OCI-LY1 (cell line): ENCODE data around the gene EN1.

Experiments used
- EZH2 ChIP-seq: fragments of 200-600 bp; sonication (generic), shearing (Covaris generic); IDR thresholded peaks from 2 replicates; pipeline ENCODE4 v1.8.0; 2017; ENCODE audit warnings: borderline replicate concordance, mixed run types, mild to moderate bottlenecking, antibody characterized with exemption, low read length, moderate library complexity, mixed read lengths
- TF ChIP-seq, protein P1 (sequence below): fragments of 200-600 bp; sonication (generic), shearing (Covaris generic); IDR thresholded peaks from 2 replicates; pipeline ENCODE4 v1.5.1; 2017; ENCODE audit warnings: mild to moderate bottlenecking, antibody characterized with exemption, low read length, moderate library complexity, mixed read lengths

DNA sequence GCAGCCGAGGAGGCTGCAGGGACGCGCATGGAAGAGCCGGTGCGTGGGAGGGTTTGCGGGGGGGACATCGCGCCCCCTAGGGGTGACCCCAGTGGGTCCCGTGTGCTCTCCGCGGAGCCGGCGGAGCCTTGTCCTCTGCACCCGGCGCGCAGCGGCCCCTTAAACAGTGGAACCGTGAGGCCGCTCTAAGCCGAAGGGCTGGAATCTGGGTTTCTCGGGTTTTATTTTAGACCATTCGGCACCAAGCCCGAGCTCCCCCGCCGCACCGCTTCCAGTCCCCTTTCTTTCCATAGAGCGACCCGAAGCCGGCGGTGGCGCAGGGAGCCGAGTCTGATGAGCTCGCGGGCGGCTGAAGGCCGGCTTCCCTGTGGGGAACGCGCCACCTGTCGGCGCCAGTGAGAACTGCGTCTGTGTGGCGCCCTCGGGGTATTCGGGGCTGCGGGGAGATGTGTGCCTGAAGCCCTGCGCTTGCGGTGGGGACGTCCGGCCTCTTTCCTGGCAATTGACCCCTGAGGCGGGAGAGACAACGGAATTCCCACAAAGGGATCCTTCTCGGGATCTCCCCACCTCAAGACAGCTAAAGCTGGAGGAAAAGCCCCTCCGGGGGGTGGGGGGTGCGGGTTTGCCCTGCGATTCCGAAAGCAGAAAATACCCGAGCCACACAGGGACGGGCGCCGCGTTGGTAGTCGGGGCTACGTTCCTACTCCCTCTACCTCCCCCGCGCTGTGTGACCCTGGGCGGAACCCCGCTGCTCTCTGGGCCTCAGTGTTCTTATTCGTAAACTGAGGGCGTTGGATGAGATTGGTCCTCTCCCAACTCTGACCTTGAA lies 8.2 kb upstream of the EN1 start:
- TF ChIP-seq, protein P1, sequence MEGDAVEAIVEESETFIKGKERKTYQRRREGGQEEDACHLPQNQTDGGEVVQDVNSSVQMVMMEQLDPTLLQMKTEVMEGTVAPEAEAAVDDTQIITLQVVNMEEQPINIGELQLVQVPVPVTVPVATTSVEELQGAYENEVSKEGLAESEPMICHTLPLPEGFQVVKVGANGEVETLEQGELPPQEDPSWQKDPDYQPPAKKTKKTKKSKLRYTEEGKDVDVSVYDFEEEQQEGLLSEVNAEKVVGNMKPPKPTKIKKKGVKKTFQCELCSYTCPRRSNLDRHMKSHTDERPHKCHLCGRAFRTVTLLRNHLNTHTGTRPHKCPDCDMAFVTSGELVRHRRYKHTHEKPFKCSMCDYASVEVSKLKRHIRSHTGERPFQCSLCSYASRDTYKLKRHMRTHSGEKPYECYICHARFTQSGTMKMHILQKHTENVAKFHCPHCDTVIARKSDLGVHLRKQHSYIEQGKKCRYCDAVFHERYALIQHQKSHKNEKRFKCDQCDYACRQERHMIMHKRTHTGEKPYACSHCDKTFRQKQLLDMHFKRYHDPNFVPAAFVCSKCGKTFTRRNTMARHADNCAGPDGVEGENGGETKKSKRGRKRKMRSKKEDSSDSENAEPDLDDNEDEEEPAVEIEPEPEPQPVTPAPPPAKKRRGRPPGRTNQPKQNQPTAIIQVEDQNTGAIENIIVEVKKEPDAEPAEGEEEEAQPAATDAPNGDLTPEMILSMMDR: peak; percentile 65
- no peak for TF ChIP-seq EZH2
